GM12872 (cell line): ENCODE results near the gene LCN1.
"Not testable (repeated sequence)": the region's sequence is repeated elsewhere in the genome, so short reads cannot be mapped to it uniquely, and the experiment has no call there.

Experiments
- CTCF ChIP-seq: IDR thresholded peaks from 3 replicates; pipeline ENCODE4 v1.5.1; 2011; ENCODE audit warnings: low read depth, mild to moderate bottlenecking, low read length, moderate library complexity; ENCODE audit not compliant: insufficient read depth

LCN1 gene

DNA sequence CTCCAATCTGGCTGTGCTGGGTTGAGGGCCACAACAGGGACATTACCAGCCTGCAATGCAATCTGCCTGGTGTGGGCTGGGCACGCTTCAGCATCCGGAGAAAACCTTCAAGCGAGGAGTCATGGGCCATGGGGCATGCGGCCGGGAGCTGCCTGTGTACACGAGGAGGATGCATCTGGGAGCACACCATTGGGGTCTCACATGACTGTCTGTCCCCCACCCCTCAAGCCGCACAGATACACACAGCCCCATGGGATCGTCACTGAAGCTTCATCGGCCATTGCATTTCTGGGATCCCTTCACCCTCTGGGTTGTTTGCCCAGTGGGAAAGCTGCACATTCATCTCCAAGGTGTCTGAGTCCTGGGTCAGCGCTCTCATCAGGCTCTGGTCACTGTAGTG is 9.9 kb downstream of the LCN1 start:
- no peak for TF ChIP-seq CTCF

GRCh38 chr9:135533113-135533512 is 11.9 kb downstream of the LCN1 start:
- TF ChIP-seq CTCF: no peak

- TF ChIP-seq CTCF: no peak
Measured at GRCh38 chr9:135533674-135534073, 12.4 kb downstream of the LCN1 start.

GRCh38 chr9:135536216-135536615 is 15.0 kb downstream of the LCN1 start:
- no peak for TF ChIP-seq CTCF

DNA sequence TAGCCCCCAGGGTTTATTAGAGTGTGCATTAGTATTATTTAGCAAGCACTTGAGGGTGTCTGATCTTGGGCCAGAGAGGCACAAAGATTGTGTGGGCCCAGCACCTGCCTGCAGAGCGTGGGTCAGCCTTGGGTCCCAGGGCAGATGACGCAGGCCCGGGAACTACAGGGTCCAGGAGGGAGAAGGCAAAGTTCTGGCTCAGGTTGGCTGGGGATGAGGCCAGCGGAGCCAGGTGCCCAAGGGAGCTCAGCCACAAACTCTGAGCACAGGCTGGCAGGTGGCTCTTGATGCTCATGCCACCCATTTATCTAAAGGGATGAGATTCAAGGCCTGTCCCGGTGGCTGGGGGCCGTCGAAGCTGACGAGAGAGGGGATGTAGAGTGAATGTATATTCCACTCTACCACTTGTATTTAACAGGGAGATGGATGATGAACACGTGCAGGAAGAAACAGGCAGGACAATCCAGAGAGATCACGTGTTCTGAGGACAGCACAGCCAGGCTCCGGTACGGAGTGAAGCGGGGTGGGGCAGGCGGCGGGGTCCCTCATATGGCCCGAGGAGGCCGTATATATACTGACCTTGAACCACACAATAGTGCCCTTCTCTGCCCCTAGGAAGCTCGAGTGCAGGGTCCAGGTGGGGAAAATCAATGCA is 23.9 kb downstream of the LCN1 start:
- TF ChIP-seq CTCF: no peak

GRCh38 chr9:135545646-135546176 is 24.5 kb downstream of the LCN1 start, which contains the start of gene OBP2A:
OBP2A (plus strand) TSS chr9:135546126; CDS start chr9:135546181, 55 bp downstream.
- TF ChIP-seq CTCF: not testable (repeated sequence)

DNA sequence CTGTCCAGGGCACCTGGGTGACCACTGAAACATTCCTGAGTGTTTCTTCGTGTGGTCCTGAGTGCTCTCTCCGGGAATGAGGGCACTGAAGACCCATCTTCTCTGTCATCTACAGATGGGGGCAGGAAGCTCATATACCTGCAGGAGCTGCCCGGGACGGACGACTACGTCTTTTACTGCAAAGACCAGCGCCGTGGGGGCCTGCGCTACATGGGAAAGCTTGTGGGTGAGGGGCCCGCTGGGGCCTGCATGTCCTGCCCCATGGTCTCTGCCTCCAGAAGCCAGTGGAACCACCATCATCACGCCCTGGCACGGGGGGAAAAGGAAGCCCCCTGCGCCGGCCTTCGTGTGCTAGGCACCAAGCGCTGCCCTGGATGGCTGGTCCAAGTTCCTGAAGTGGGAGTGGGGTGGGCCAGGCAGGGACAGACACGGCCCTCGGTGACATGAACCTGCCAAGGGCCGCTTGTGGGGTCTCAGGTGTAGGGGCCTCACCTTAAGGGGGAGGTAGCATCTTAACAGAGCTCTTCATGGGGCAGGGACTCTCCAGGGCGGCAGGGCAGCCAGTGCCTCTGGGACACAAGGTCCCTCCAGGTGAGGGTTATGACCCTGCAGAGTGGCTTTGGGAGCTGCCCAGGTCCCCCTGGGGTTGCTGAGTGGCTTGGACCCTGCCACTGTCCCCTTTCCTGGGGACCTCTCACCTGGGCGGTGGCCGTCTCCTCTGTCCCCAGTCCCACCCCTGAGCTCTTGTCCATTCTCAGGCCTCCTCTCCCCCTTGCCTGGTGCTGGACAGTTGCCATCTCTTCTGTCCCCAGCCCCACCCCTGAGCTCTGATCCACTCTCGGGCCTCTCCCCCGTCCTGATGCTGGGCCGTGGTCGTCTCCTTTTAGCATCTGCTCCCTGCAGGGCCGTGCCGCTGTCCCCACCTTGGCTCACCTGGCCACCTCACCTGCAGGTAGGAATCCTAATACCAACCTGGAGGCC is 26.8 kb downstream of the LCN1 start:
- TF ChIP-seq CTCF: no peak
